Uterus (tissue), 2 donors: Measurements from ENCODE around the gene CERS6.

ENCODE experiments used
- CTCF ChIP-seq, 4 experiments: fragments of 200-600 bp in 2 of 4; fragments of 450-650 bp in 2 of 4; sonication (generic) in 2 of 4; IDR thresholded peaks; one replicate each; pipeline ENCODE4 v1.5.1; 2016 to 2019; ENCODE audit warnings: antibody characterized with exemption in 4 of 4, mild to moderate bottlenecking in 2 of 4, moderate library complexity in 1 of 4
- POLR2A ChIP-seq, 2 donors: fragments of 450-650 bp; IDR thresholded peaks; one replicate each; pipeline ENCODE4 v1.6.1; 2016; ENCODE audit warnings: antibody characterized with exemption in 2 of 2, mild to moderate bottlenecking in 1 of 2, moderate library complexity in 1 of 2

- no peak for TF ChIP-seq CTCF (IDR thresholded peaks at IDR 0.05)
- TF ChIP-seq POLR2A (IDR thresholded peaks at IDR 0.05) = no peak
These were observed 14.5 kb downstream of the CERS6 start for GRCh38 chr2:168470320-168471162.
